H9 (cell line): ENCODE data around the gene ITSN1. TPM values are rescaled to one million over a fixed set of nuclear protein-coding genes. Genes with fewer than 3 reads are reported as not detected.

Experiments used
- DNase-seq: peaks from one replicate; pipeline ENCODE4 v3.0.0-alpha.2; 2017
- H2AFZ ChIP-seq: one replicate; pipeline ENCODE4 v1.6.1; 2013; ENCODE audit warnings: mild to moderate bottlenecking, low read length, control low read depth, moderate library complexity
- H2AK5ac ChIP-seq: 2 replicates; pipeline ENCODE4 v1.6.1; 2013; ENCODE audit warnings: low read length, control low read depth, mixed read lengths; ENCODE audit not compliant: insufficient read length
- H2BK120ac ChIP-seq: one replicate; pipeline ENCODE4 v1.6.1; 2013; ENCODE audit warnings: low read depth, mild to moderate bottlenecking, low read length, control low read depth, inconsistent platforms; ENCODE audit not compliant: poor library complexity, severe bottlenecking
- H2BK12ac ChIP-seq: 2 replicates; pipeline ENCODE4 v1.6.1; 2013; ENCODE audit warnings: low read length, control low read depth, mixed read lengths, low read depth; ENCODE audit not compliant: insufficient read length
- H2BK15ac ChIP-seq: 2 replicates; pipeline ENCODE4 v1.6.1; 2013; ENCODE audit warnings: low read depth, low read length, control low read depth
- H2BK20ac ChIP-seq: one replicate; pipeline ENCODE4 v1.6.1; 2013; ENCODE audit warnings: low read depth, mild to moderate bottlenecking, low read length, control low read depth, inconsistent platforms; ENCODE audit not compliant: poor library complexity, severe bottlenecking
- H2BK5ac ChIP-seq: 2 replicates; pipeline ENCODE4 v1.6.1; 2013; ENCODE audit warnings: low read length, control low read depth, mixed read lengths; ENCODE audit not compliant: insufficient read length
- H3K14ac ChIP-seq: 2 replicates; pipeline ENCODE4 v1.6.1; 2013; ENCODE audit warnings: low read length, control low read depth; ENCODE audit not compliant: insufficient read depth
- H3K18ac ChIP-seq: 2 replicates; pipeline ENCODE4 v1.6.1; 2013; ENCODE audit warnings: low read depth, mild to moderate bottlenecking, mixed read lengths, low read length, control low read depth; ENCODE audit not compliant: insufficient read length
- H3K23ac ChIP-seq: 2 replicates; pipeline ENCODE4 v1.6.1; 2013; ENCODE audit warnings: low read length, control low read depth, mixed read lengths, low read depth; ENCODE audit not compliant: insufficient read length
- H3K23me2 ChIP-seq: 2 replicates; pipeline ENCODE4 v1.6.1; 2013; ENCODE audit warnings: low read depth, mild to moderate bottlenecking, mixed read lengths, low read length, control low read depth; ENCODE audit not compliant: insufficient read length, poor library complexity, severe bottlenecking
- H3K27ac ChIP-seq: 2 replicates; pipeline ENCODE4 v1.5.1; 2013; ENCODE audit warnings: low read length, control low read depth, mixed read lengths, low read depth; ENCODE audit not compliant: insufficient read length
- H3K27me3 ChIP-seq: 2 replicates; pipeline ENCODE4 v1.6.1; 2013; ENCODE audit warnings: low read length, control low read depth, inconsistent platforms; ENCODE audit not compliant: insufficient read depth
- H3K4ac ChIP-seq: 2 replicates; pipeline ENCODE4 v1.6.1; 2013; ENCODE audit warnings: low read depth, mild to moderate bottlenecking, control low read depth, inconsistent platforms, low read length, moderate library complexity
- H3K4me1 ChIP-seq: 2 replicates; pipeline ENCODE4 v1.6.1; 2013; ENCODE audit warnings: low read length, control low read depth, inconsistent platforms; ENCODE audit not compliant: insufficient read depth
- H3K4me2 ChIP-seq: 2 replicates; pipeline ENCODE4 v1.6.1; 2013; ENCODE audit warnings: low read length, control low read depth, mixed read lengths; ENCODE audit not compliant: insufficient read length, insufficient read depth
- H3K56ac ChIP-seq: 2 replicates; pipeline ENCODE4 v1.6.1; 2013; ENCODE audit warnings: low read depth, mild to moderate bottlenecking, mixed read lengths, low read length, control low read depth; ENCODE audit not compliant: insufficient read length
- H3K79me1 ChIP-seq: 2 replicates; pipeline ENCODE4 v1.6.1; 2013; ENCODE audit warnings: low read depth, mild to moderate bottlenecking, moderate library complexity, low read length, control low read depth, inconsistent platforms; ENCODE audit not compliant: insufficient read depth, poor library complexity, severe bottlenecking
- H3K79me2 ChIP-seq: 2 replicates; pipeline ENCODE4 v1.6.1; 2013; ENCODE audit warnings: low read length, control low read depth, inconsistent platforms; ENCODE audit not compliant: insufficient read depth
- H3K9ac ChIP-seq: 2 replicates; pipeline ENCODE4 v1.6.1; 2013; ENCODE audit warnings: low read length, control low read depth, mixed read lengths; ENCODE audit not compliant: insufficient read length; ENCODE audit errors: extremely low read depth
- H3K9me3 ChIP-seq: one replicate; pipeline ENCODE4 v1.6.1; 2013; ENCODE audit warnings: low read depth, low read length, inconsistent platforms; ENCODE audit not compliant: control insufficient read depth
- H3T11ph ChIP-seq: one replicate; pipeline ENCODE4 v1.6.1; 2013; ENCODE audit warnings: mild to moderate bottlenecking, low read length, control low read depth, inconsistent platforms
- H4K20me1 ChIP-seq: one replicate; pipeline ENCODE4 v1.6.1; 2013; ENCODE audit not compliant: control insufficient read depth, insufficient read length, insufficient read depth
- H4K5ac ChIP-seq: 2 replicates; pipeline ENCODE4 v1.6.1; 2013; ENCODE audit warnings: low read depth, mild to moderate bottlenecking, mixed read lengths, low read length, control low read depth; ENCODE audit not compliant: insufficient read length
- H4K8ac ChIP-seq: replicated peaks from 2 replicates; pipeline ENCODE4 v1.6.1; 2013; ENCODE audit warnings: low read length, control low read depth, mixed read lengths, low read depth; ENCODE audit not compliant: insufficient read length
- H4K91ac ChIP-seq: 2 replicates; pipeline ENCODE4 v1.6.1; 2013; ENCODE audit warnings: low read depth, mild to moderate bottlenecking, moderate library complexity, mixed read lengths, low read length, control low read depth; ENCODE audit not compliant: insufficient read length
- H3K27ac Mint-ChIP-seq, 3 experiments: 2 replicates in 2 of 3; 3 replicates in 1 of 3; pipeline ENCODE4 v1.8.0; 2020 to 2021; ENCODE audit warnings: mixed read lengths in 3 of 3, mild to moderate bottlenecking in 1 of 3, moderate library complexity in 1 of 3
- H3K27me3 Mint-ChIP-seq: 2 replicates; pipeline ENCODE4 v1.8.0; 2021; ENCODE audit warnings: low read depth, mild to moderate bottlenecking, moderate library complexity, mixed read lengths
- H3K36me3 Mint-ChIP-seq, 3 experiments: 2 replicates in 2 of 3; 3 replicates in 1 of 3; pipeline ENCODE4 v1.8.0; 2020 to 2021; ENCODE audit warnings: low read depth in 3 of 3, mixed read lengths in 3 of 3; ENCODE audit not compliant: insufficient read depth in 1 of 3
- H3K4me1 Mint-ChIP-seq, 2 experiments: 2 replicates each; pipeline ENCODE4 v1.8.0; 2020; ENCODE audit warnings: mixed read lengths in 2 of 2
- H3K4me3 Mint-ChIP-seq, 2 experiments: 2 replicates in 1 of 2; 3 replicates in 1 of 2; pipeline ENCODE4 v1.8.0; 2020 to 2021; ENCODE audit warnings: mild to moderate bottlenecking in 2 of 2, mixed read lengths in 2 of 2, moderate library complexity in 1 of 2
- H3K9me3 Mint-ChIP-seq, 2 experiments: 2 replicates in 1 of 2; 3 replicates in 1 of 2; pipeline ENCODE4 v1.8.0; 2020; ENCODE audit warnings: mild to moderate bottlenecking in 2 of 2, mixed read lengths in 2 of 2, moderate library complexity in 1 of 2
- CTCF ChIP-seq: fragments of 200-600 bp; sonication (generic); conservative IDR thresholded peaks from 3 replicates; pipeline ENCODE4 v1.8.0; 2021; ENCODE audit warnings: antibody characterized with exemption, mild to moderate bottlenecking
- WGBS: extraction: QIAGEN DNeasy Blood & Tissue Kit; methylation state at CpG from one replicate; pipeline ENCODE4 v1.1.7; 2013; ENCODE audit warnings: missing lambda C conversion rate, low lambda C conversion rate, mixed read lengths; ENCODE audit not compliant: insufficient read length; ENCODE audit errors: extremely low coverage; 5-methylcytosine and 5-hydroxymethylcytosine counted together
- total RNA-seq: library from RNA; stranded (reverse); gene quantifications from 2 replicates; pipeline ENCODE4 v1.2.1, GENCODE V29; 2021

The ITSN1 gene
- total RNA-seq, 1 experiment from 2014 or later, result 94.2 TPM

GRCh38 chr21:33817138-33817537 lies 174.8 kb downstream of the ITSN1 start:
- H3K9ac ChIP-seq, result no peak overlapping the region
- no peak overlapping the region for H2AK5ac ChIP-seq
- no peaks in the 10 kb centered on the region for H3K79me2 ChIP-seq
- no peak overlapping the region for H3K27ac ChIP-seq
- H3K4me1 ChIP-seq, result no peaks in the 10 kb centered on the region; the same call in 1 of the 2 replicates
- no peak overlapping the region for H3K56ac ChIP-seq
- WGBS, result no CpG with 5 or more reads among the region's 7 CpGs
- H3K4me2 ChIP-seq, result no peak overlapping the region
- no peak overlapping the region for H3T11ph ChIP-seq
- H2AFZ ChIP-seq, result no peak overlapping the region
- no peak overlapping the region for H2BK120ac ChIP-seq
- Mint-ChIP-seq H3K9me3 (no peaks in the 10 kb centered on the region), H3K27ac (no peak overlapping the region), H3K4me3 (no peak overlapping the region), H3K4me1 (peaks cover 14 to 18% of the 10 kb centered on the region in 2 experiments), H3K27me3 (no peaks in the 10 kb centered on the region), H3K36me3 (peaks cover 28 to 79% (median 66%) of the 10 kb centered on the region in 3 experiments; a peak in 6 of 7 replicates)
- H2BK12ac ChIP-seq, result no peak overlapping the region
- peaks cover 3% of the 10 kb centered on the region for H3K79me1 ChIP-seq
- H3K23me2 ChIP-seq, result no peaks in the 10 kb centered on the region
- no peak overlapping the region for H3K14ac ChIP-seq
- no peak for TF ChIP-seq CTCF
- H2BK5ac ChIP-seq, result no peak overlapping the region
- no peak overlapping the region for H4K91ac ChIP-seq
- H4K8ac ChIP-seq, result no peak overlapping the region
- H2BK20ac ChIP-seq, result no peak overlapping the region
- H3K23ac ChIP-seq, result no peak overlapping the region
- no peak overlapping the region for H4K5ac ChIP-seq
- no peak overlapping the region for H3K18ac ChIP-seq
- H3K4ac ChIP-seq, result no peak overlapping the region
- H3K9me3 ChIP-seq, result no peaks in the 10 kb centered on the region
- no peaks in the 10 kb centered on the region; the same call in 1 of the 2 replicates for H3K27me3 ChIP-seq
- DNase-seq, result no peak
- no peak overlapping the region for H2BK15ac ChIP-seq
- H4K20me1 ChIP-seq, result no peaks in the 10 kb centered on the region
